GM21360 (cell line): ENCODE measurements around the gene JSRP1.

Experiments used
- ATAC-seq: cut with Tn5 transposase; IDR thresholded peaks from one replicate; pipeline ENCODE4 v1.9.1; 2021; ENCODE audit warnings: mild to moderate bottlenecking, moderate library complexity; ENCODE audit not compliant: unreplicated experiment

The JSRP1 gene

DNA sequence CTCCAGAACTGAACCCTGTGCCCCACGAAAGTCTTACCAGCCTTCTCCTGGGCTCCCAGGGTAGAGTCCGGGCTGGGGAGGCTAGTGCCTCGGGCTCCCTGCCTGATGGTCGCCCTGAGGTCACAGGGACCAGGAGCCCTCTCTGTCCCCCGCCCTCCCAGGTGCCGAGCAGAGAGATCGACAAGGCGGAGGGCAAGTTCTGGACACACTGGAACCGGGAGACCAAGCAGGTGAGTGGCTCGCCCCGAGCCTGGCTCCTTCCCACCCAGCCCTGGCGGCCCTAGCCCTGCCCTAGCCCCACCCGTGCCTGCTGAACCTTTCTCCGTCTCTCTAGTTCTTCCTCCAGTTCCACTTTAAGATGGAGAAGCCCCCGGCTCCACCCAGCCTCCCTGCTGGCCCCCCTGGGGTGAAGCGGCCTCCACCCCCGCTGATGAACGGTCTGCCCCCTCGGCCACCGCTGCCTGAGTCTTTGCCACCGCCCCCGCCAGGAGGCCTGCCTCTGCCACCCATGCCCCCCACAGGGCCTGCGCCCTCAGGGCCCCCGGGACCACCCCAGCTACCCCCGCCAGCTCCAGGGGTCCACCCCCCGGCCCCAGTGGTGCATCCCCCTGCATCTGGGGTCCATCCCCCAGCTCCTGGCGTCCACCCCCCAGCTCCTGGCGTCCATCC, 8.7 kb downstream of the JSRP1 start:
- ATAC-seq, result no peak

DNA sequence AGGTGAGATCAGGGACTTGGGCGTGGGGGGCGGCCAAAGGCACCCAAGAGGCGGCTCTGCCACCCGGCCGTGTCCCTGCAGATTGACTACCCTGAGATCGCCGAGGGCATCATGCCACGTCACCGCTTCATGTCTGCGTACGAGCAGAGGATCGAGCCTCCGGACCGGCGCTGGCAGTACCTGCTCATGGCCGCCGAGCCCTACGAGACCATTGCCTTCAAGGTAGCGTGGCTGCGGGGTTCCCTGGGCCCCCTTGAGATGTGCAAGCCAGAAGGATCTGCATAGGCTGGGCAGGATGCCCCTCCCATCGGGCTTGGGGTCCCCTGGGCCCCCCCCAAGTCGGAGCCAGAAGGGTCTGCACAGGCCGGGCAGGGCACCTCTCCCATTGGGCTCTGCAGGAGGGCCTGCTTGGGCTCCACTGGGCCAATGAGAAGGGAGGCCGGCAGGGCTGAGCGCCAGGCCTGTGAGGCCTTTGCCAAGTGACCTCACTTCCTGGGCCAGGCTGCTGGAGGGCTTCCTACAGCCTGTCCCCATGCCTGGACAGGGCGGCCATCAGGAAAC, 9.3 kb downstream of the JSRP1 start:
- no peak for ATAC-seq

- no peak for ATAC-seq
Measured at GRCh38 chr19:2246014-2246620, 10.1 kb downstream of the JSRP1 start.

- ATAC-seq, result no peak
Measured at GRCh38 chr19:2245273-2245672, 10.9 kb downstream of the JSRP1 start.

GRCh38 chr19:2244486-2244885, 11.7 kb downstream of the JSRP1 start:
- no peak for ATAC-seq

DNA sequence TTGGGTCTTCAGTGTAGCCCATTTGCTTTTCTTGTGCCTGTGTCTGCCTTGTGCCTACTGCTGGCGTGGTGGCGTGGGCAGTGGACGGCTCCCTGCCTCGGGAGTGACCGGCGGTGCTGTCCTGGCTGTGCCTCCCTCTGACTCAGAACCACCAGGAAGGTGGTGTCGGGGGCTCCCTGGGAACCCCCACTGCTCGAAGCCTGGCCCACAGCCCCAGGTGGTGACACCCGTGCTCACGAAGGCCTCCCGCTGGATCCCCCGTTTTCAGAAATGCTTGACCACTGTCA, 12.1 kb downstream of the JSRP1 start:
- no peak for ATAC-seq

GRCh38 chr19:2243274-2244124, 12.7 kb downstream of the JSRP1 start:
- ATAC-seq, result no peak

GRCh38 chr19:2242816-2243215, 13.4 kb downstream of the JSRP1 start:
- no peak for ATAC-seq

GRCh38 chr19:2242092-2242537, 14.1 kb downstream of the JSRP1 start:
- no peak for ATAC-seq

- ATAC-seq, result no peak
Measured at GRCh38 chr19:2240881-2241760, 15.1 kb downstream of the JSRP1 start.

- no peak for ATAC-seq
Measured at GRCh38 chr19:2239771-2240770, 16.1 kb downstream of the JSRP1 start.

- ATAC-seq, result no peak
Measured at GRCh38 chr19:2239173-2239572, 17.0 kb downstream of the JSRP1 start.

DNA sequence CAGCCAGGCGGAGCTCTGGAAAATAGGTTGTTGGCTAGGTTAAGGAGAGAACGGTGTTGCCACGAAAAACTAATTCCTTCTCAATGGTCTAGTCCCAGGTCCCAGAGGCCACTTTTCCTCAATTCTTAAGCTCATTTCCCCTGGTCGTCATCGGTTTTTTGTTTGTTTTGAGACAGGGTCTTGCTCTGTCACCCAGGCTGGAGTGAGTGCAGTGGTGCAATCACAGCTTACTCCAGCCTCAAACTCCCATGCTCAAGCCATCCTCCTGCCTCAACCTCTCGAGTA, 18.4 kb downstream of the JSRP1 start:
- ATAC-seq, result no peak

- no peak for ATAC-seq
Measured at GRCh38 chr19:2237051-2237868, 19.0 kb downstream of the JSRP1 start.

- peak; percentile 57 for ATAC-seq
Measured at GRCh38 chr19:2236314-2237050, 19.7 kb downstream of the JSRP1 start, which contains the start of the genes PLEKHJ1 and SF3A2. TSS of gene PLEKHJ1 (minus strand) at chr19:2236329. CDS start at chr19:2236248, 81 bp downstream. TSS of gene SF3A2 (plus strand) at chr19:2236824. CDS start at chr19:2243419, 6,595 bp downstream.

GRCh38 chr19:2236064-2236313, 20.2 kb downstream of the JSRP1 start:
- ATAC-seq, result no peak

GRCh38 chr19:2235381-2236063, 20.7 kb downstream of the JSRP1 start:
- ATAC-seq, result peak; percentile 14

DNA sequence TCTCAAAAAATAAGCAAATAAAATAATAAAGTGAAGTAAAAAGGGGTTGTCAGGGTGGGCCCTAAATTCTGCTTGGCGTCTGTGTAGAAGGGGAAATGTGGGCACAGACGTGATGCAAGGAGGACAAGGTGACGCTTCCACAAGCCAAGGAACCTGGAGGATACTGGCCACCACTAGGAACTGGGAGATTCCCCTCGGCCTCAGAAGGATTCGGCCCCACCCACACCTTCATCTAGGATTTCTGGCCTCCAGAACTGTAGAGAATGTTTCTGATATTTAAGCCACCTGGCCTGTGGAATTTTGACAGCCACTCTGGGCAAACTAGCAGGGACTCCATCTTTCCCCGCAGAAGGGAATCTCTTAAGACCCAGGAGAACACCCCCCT, 21.2 kb downstream of the JSRP1 start:
- no peak for ATAC-seq
